HG02759 (cell line): ENCODE data around the gene UMPS.
"Not testable (repeated sequence)": the region's sequence is repeated elsewhere in the genome, so short reads cannot be mapped to it uniquely, and the experiment has no call there.

Experiments
- ATAC-seq: cut with Tn5 transposase; IDR thresholded peaks from one replicate; pipeline ENCODE4 v1.9.1; 2021; ENCODE audit warnings: mild to moderate bottlenecking, moderate library complexity; ENCODE audit not compliant: unreplicated experiment

Gene UMPS

GRCh38 chr3:124777762-124778470 is 47.7 kb downstream of the UMPS start:
- no peak for ATAC-seq

GRCh38 chr3:124779116-124779515 is 48.9 kb downstream of the UMPS start:
- ATAC-seq: no peak

- no peak for ATAC-seq
Observed at GRCh38 chr3:124779751-124780191, 49.5 kb downstream of the UMPS start.

- no peak for ATAC-seq
Observed at GRCh38 chr3:124780356-124780755, 50.1 kb downstream of the UMPS start.

- no peak for ATAC-seq
Observed at GRCh38 chr3:124780761-124781475, 50.7 kb downstream of the UMPS start.

- ATAC-seq: no peak
Observed at GRCh38 chr3:124781476-124782376, 51.5 kb downstream of the UMPS start.

GRCh38 chr3:124782377-124782712 is 52.1 kb downstream of the UMPS start:
- not testable (repeated sequence) for ATAC-seq

GRCh38 chr3:124783696-124784095 is 53.4 kb downstream of the UMPS start:
- no peak for ATAC-seq

- ATAC-seq: peak; percentile 66
Observed at GRCh38 chr3:124784686-124785382, 54.6 kb downstream of the UMPS start.

GRCh38 chr3:124785973-124786372 is 55.7 kb downstream of the UMPS start:
- ATAC-seq: no peak

- ATAC-seq: no peak
Observed at GRCh38 chr3:124786511-124787241, 56.4 kb downstream of the UMPS start.

- ATAC-seq: no peak
Observed at GRCh38 chr3:124787476-124788195, 57.4 kb downstream of the UMPS start.

- ATAC-seq: no peak
Observed at GRCh38 chr3:124788254-124788745, 58.0 kb downstream of the UMPS start.

- not testable (repeated sequence) for ATAC-seq
Observed at GRCh38 chr3:124789103-124789502, 58.9 kb downstream of the UMPS start.

GRCh38 chr3:124791142-124791541 is 60.9 kb downstream of the UMPS start:
- ATAC-seq: no peak

GRCh38 chr3:124791639-124792151 is 61.4 kb downstream of the UMPS start:
- ATAC-seq: no peak

- no peak for ATAC-seq
Observed at GRCh38 chr3:124792341-124793040, 62.2 kb downstream of the UMPS start.

- no peak for ATAC-seq
Observed at GRCh38 chr3:124793054-124793739, 62.9 kb downstream of the UMPS start.
